Colonic mucosa (tissue), 4 donors: ENCODE measurements around the gene VIPR2. TPM values are rescaled to one million over a fixed set of nuclear protein-coding genes. Genes with fewer than 3 reads are reported as not detected.

ENCODE experiments used
- DNase-seq: peaks from one replicate; pipeline ENCODE4 v3.0.0-alpha.2; 2020
- H3K27ac ChIP-seq: fragments of 200-600 bp; one replicate; pipeline ENCODE4 v1.8.0; 2021
- H3K27me3 ChIP-seq: fragments of 200-600 bp; one replicate; pipeline ENCODE4 v1.8.0; 2021
- H3K36me3 ChIP-seq: fragments of 200-600 bp; one replicate; pipeline ENCODE4 v1.8.0; 2021
- H3K4me1 ChIP-seq: fragments of 200-600 bp; one replicate; pipeline ENCODE4 v1.8.0; 2021; ENCODE audit warnings: mild to moderate bottlenecking
- H3K4me3 ChIP-seq: fragments of 200-600 bp; one replicate; pipeline ENCODE4 v1.8.0; 2021
- H3K9ac ChIP-seq, 2 donors: one replicate each; pipeline ENCODE4 v1.7.0; 2013; ENCODE audit warnings: control low read depth in 2 of 2, low read depth in 2 of 2, low read length in 2 of 2
- H3K9me3 ChIP-seq: fragments of 200-600 bp; one replicate; pipeline ENCODE4 v1.8.0; 2021
- CTCF ChIP-seq: fragments of 200-600 bp; IDR thresholded peaks from one replicate; pipeline ENCODE4 v1.8.0; 2022; ENCODE audit warnings: antibody characterized with exemption, mild to moderate bottlenecking
- intact Hi-C: fragments of 100-400 bp; cut with DNase I; formaldehyde crosslinking; loops from one replicate; pipeline ENCODE4 v1.14.1; 2022
- total RNA-seq, 2 donors: library from RNA; stranded (reverse); fragmentation: NEBNext Ultra II Directional in 1 of 2; extraction: Animal tissue kit (Norgen Biotek cat#: 25700) in 1 of 2; gene quantifications; one replicate each; pipeline ENCODE4 v1.2.1, GENCODE V29; 2021
- donor health status: healthy.
- donor health status: DM: no; HTN: no; CAD: no.
- donor health status: DM: no; HTN: no; CAD: no.

VIPR2 gene
- total RNA-seq, 2 donors from 2014 or later, result 0.37 to 1.3 TPM

GRCh38 chr7:159108491-159108890 is 36.2 kb downstream of the VIPR2 start:
- Histone ChIP-seq H3K9ac (no peak overlapping the region), H3K27ac (no peak overlapping the region), H3K4me3 (no peak overlapping the region), H3K4me1 (no peaks in the 10 kb centered on the region), H3K27me3 (no peaks in the 10 kb centered on the region), H3K9me3 (no peaks in the 10 kb centered on the region), H3K36me3 (no peaks in the 10 kb centered on the region)
- DNase-seq, result no peak
- intact Hi-C loops, result no loop called here
- TF ChIP-seq CTCF, result no peak

GRCh38 chr7:159107161-159107892 is 37.3 kb downstream of the VIPR2 start:
- H3K9me3 ChIP-seq, result no peaks in the 10 kb centered on the region
- H3K4me1 ChIP-seq, result no peaks in the 10 kb centered on the region
- no peaks in the 10 kb centered on the region for H3K27me3 ChIP-seq
- no peak for TF ChIP-seq CTCF
- no peak overlapping the region for H3K9ac ChIP-seq
- intact Hi-C loops, result no loop called here
- H3K4me3 ChIP-seq, result no peak overlapping the region
- no peak overlapping the region for H3K27ac ChIP-seq
- H3K36me3 ChIP-seq, result no peaks in the 10 kb centered on the region
- no peak for DNase-seq

GRCh38 chr7:159105832-159106811 is 38.5 kb downstream of the VIPR2 start:
- intact Hi-C loops, result no loop called here
- TF ChIP-seq CTCF, result no peak
- Histone ChIP-seq H3K36me3 (no peaks in the 10 kb centered on the region), H3K4me3 (no peak overlapping the region), H3K9ac (no peak overlapping the region), H3K9me3 (no peaks in the 10 kb centered on the region), H3K27ac (no peak overlapping the region), H3K27me3 (no peaks in the 10 kb centered on the region), H3K4me1 (no peaks in the 10 kb centered on the region)
- no peak for DNase-seq

- H3K9ac ChIP-seq, result no peak overlapping the region
- H3K4me1 ChIP-seq, result no peaks in the 10 kb centered on the region
- no peak for TF ChIP-seq CTCF
- intact Hi-C loops, result no loop called here
- H3K4me3 ChIP-seq, result no peak overlapping the region
- H3K9me3 ChIP-seq, result no peaks in the 10 kb centered on the region
- no peak overlapping the region for H3K27ac ChIP-seq
- no peaks in the 10 kb centered on the region for H3K27me3 ChIP-seq
- no peak for DNase-seq
- H3K36me3 ChIP-seq, result no peaks in the 10 kb centered on the region
Measured at GRCh38 chr7:159105066-159105780, 39.4 kb downstream of the VIPR2 start.

- no peaks in the 10 kb centered on the region for H3K36me3 ChIP-seq
- no peak for TF ChIP-seq CTCF
- H3K9me3 ChIP-seq, result no peaks in the 10 kb centered on the region
- no peak for DNase-seq
- H3K27me3 ChIP-seq, result no peaks in the 10 kb centered on the region
- H3K4me1 ChIP-seq, result no peaks in the 10 kb centered on the region
- intact Hi-C loops, result no loop called here
- H3K27ac ChIP-seq, result no peak overlapping the region
- H3K9ac ChIP-seq, result no peak overlapping the region
- no peak overlapping the region for H3K4me3 ChIP-seq
Measured at GRCh38 chr7:159104188-159104920, 40.3 kb downstream of the VIPR2 start.
